Calu3 (cell line): ENCODE data around the gene RING1. TPM values are rescaled to one million over a fixed set of nuclear protein-coding genes. Genes with fewer than 3 reads are reported as not detected.

ENCODE experiments used
- BruUV-seq: library from RNA; stranded (reverse); fragments of 400-500 nt; replicated peaks from 2 replicates; lab custom pipeline; 2021; lab: Mats Ljungman, UMichigan
- CTCF ChIA-PET: fragments of 300-600 bp; sonication (Branson Sonifier 250); formaldehyde crosslinking; loops from one replicate; lab custom pipeline; 2022; ENCODE audit warnings: antibody characterized with exemption; lab: Charles Lee
- DNase-seq: peaks from one replicate; pipeline ENCODE4 v3.0.0; 2022
- H3K27ac Mint-ChIP-seq: one replicate; pipeline ENCODE4 v1.8.0; 2022; ENCODE audit warnings: mixed read lengths; ENCODE audit not compliant: unreplicated experiment
- H3K27me3 Mint-ChIP-seq: one replicate; pipeline ENCODE4 v1.8.0; 2022; ENCODE audit warnings: mixed read lengths; ENCODE audit not compliant: unreplicated experiment
- H3K36me3 Mint-ChIP-seq: one replicate; pipeline ENCODE4 v1.8.0; 2022; ENCODE audit warnings: mild to moderate bottlenecking, moderate library complexity, mixed read lengths; ENCODE audit not compliant: insufficient read depth, unreplicated experiment
- H3K4me1 Mint-ChIP-seq: one replicate; pipeline ENCODE4 v1.8.0; 2022; ENCODE audit warnings: mild to moderate bottlenecking, low read depth, mixed read lengths; ENCODE audit not compliant: unreplicated experiment
- H3K4me3 Mint-ChIP-seq: one replicate; pipeline ENCODE4 v1.8.0; 2022; ENCODE audit warnings: mild to moderate bottlenecking, low read depth, moderate library complexity, mixed read lengths; ENCODE audit not compliant: unreplicated experiment
- H3K9me3 Mint-ChIP-seq: one replicate; pipeline ENCODE4 v1.8.0; 2022; ENCODE audit warnings: low read depth, mixed read lengths; ENCODE audit not compliant: unreplicated experiment
- CTCF ChIP-seq: fragments of 200-600 bp; IDR thresholded peaks from one replicate; pipeline ENCODE4 v1.8.0; 2022; ENCODE audit warnings: antibody characterized with exemption; ENCODE audit not compliant: unreplicated experiment
- intact Hi-C: fragments of 100-400 bp; cut with micrococcal nuclease; formaldehyde crosslinking; loops from one replicate; pipeline ENCODE4 v1.10.0; 2022; ENCODE audit not compliant: unreplicated experiment
- total RNA-seq: library from RNA; stranded (reverse); gene quantifications from 2 replicates; pipeline ENCODE4 v1.2.3, GENCODE V29; 2022

Gene RING1
- total RNA-seq, 1 experiment from 2014 or later = 53.9 TPM

- TF ChIP-seq CTCF = no peak
- Mint-ChIP-seq H3K4me3 (no peak overlapping the region), H3K27me3 (peaks cover 86% of the 10 kb centered on the region), H3K4me1 (peaks cover 9% of the 10 kb centered on the region), H3K36me3 (no peaks in the 10 kb centered on the region), H3K9me3 (no peaks in the 10 kb centered on the region), H3K27ac (no peak overlapping the region)
- DNase-seq = no peak
- CTCF ChIA-PET = interaction anchor here (0.5 to 0.7 kb wide), 2 partner anchors 62 to 111 kb away, joined by 3 to 4 read pairs; no protein-coding TSS in a partner anchor
- no TSS peak for BruUV-seq
- intact Hi-C loops = no loop called here
Measured at GRCh38 chr6:33171016-33171879, 37.1 kb upstream of the RING1 start.

- no peaks in the 10 kb centered on the region for H3K9me3 Mint-ChIP-seq
- peak overlapping the region; percentile 25 for H3K27ac Mint-ChIP-seq
- CTCF ChIA-PET = interaction anchor here (0.5 to 2.3 kb wide), 19 partner anchors 8 to 239 kb away, joined by 3 to 10 read pairs (median 4); no protein-coding TSS in a partner anchor
- no peak for DNase-seq
- no peak overlapping the region for H3K4me3 Mint-ChIP-seq
- peaks cover 86% of the 10 kb centered on the region for H3K27me3 Mint-ChIP-seq
- no peaks in the 10 kb centered on the region for H3K36me3 Mint-ChIP-seq
- peaks cover 9% of the 10 kb centered on the region for H3K4me1 Mint-ChIP-seq
- no peak for TF ChIP-seq CTCF
- BruUV-seq = no TSS peak
- intact Hi-C loops = loop anchor here (1.0 kb wide), 1 partner anchor 172 kb away; no protein-coding TSS in a partner anchor
Measured at GRCh38 chr6:33171880-33172687, 36.2 kb upstream of the RING1 start.

GRCh38 chr6:33172688-33173534 is 35.4 kb upstream of the RING1 start:
- intact Hi-C loops = loop anchor here (1.0 kb wide), 1 partner anchor 173 kb away; no protein-coding TSS in a partner anchor
- DNase-seq = peak; percentile 69

More at GRCh38 chr6:33172688-33173534, 35.4 kb upstream of the RING1 start:
- CTCF ChIA-PET = interaction anchor here (0.6 to 2.6 kb wide), 19 partner anchors 9 to 239 kb away, joined by 3 to 13 read pairs (median 4); no protein-coding TSS in a partner anchor
- Mint-ChIP-seq H3K4me3 (no peak overlapping the region), H3K9me3 (no peaks in the 10 kb centered on the region), H3K27ac (peak overlapping the region; percentile 25), H3K27me3 (peaks cover 89% of the 10 kb centered on the region), H3K4me1 (peaks cover 9% of the 10 kb centered on the region), H3K36me3 (no peaks in the 10 kb centered on the region)
- BruUV-seq = no TSS peak
- TF ChIP-seq CTCF = peak; percentile 80
